Measurements from ENCODE around the gene GJB2. TPM values are rescaled to one million over a fixed set of nuclear protein-coding genes. Genes with fewer than 3 reads are reported as not detected.

The GJB2 gene
- total RNA-seq, 2 experiments from 2014 or later, result 0.19 to 0.25 TPM

- H3K27me3 Mint-ChIP-seq, result peaks cover 56% of the 10 kb centered on the region
- peak; percentile 31 for ATAC-seq (ENCODE audit: poor library complexity)
- TF ChIP-seq, protein P1, sequence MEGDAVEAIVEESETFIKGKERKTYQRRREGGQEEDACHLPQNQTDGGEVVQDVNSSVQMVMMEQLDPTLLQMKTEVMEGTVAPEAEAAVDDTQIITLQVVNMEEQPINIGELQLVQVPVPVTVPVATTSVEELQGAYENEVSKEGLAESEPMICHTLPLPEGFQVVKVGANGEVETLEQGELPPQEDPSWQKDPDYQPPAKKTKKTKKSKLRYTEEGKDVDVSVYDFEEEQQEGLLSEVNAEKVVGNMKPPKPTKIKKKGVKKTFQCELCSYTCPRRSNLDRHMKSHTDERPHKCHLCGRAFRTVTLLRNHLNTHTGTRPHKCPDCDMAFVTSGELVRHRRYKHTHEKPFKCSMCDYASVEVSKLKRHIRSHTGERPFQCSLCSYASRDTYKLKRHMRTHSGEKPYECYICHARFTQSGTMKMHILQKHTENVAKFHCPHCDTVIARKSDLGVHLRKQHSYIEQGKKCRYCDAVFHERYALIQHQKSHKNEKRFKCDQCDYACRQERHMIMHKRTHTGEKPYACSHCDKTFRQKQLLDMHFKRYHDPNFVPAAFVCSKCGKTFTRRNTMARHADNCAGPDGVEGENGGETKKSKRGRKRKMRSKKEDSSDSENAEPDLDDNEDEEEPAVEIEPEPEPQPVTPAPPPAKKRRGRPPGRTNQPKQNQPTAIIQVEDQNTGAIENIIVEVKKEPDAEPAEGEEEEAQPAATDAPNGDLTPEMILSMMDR (IDR thresholded peaks at IDR 0.05), result no peak
- DNase-seq, result peak in 3 of 14 experiments; percentile 17 to 44 (median 38)
- POLR2A ChIA-PET, result interaction anchor here (1.1 kb wide), 1 partner anchor 282 kb away, joined by 5 read pairs; no protein-coding TSS in a partner anchor
- Histone ChIP-seq H3K4me3 (ENCODE audit: low read length) (peak overlapping the region; percentile 47), H3K27ac (ENCODE audit: low read depth in 1 of 2, low read length in 2 of 2) (no peak overlapping the region), H3K36me3 (ENCODE audit: insufficient read depth, low read length) (no peaks in the 10 kb centered on the region), H3K4me1 (ENCODE audit: insufficient read depth, low read length) (peaks cover 28% of the 10 kb centered on the region), H3K9me3 (ENCODE audit: control insufficient read depth in 1 of 2, insufficient read depth in 1 of 2, low read length in 2 of 2) (peaks cover 0 to 17% of the 10 kb centered on the region in 2 experiments), H3K27me3 (ENCODE audit: control insufficient read depth in 1 of 2, insufficient read depth in 2 of 2, low read length in 2 of 2) (peaks cover 47 to 66% of the 10 kb centered on the region in 2 experiments)
- H3K9me3 Mint-ChIP-seq, result no peaks in the 10 kb centered on the region
- no peaks in the 10 kb centered on the region for H3K36me3 Mint-ChIP-seq (ENCODE audit: low read depth)
- intact Hi-C loops (cut with DNase I, micrococcal nuclease), result loop anchor here (5.0 to 10.0 kb wide), 4 partner anchors 511 to 733 kb away; partner anchors contain the start of gene IL17D (in 1 of the 2)
- H3K4me1 Mint-ChIP-seq (ENCODE audit: low read depth), result peaks cover 25% of the 10 kb centered on the region
- peak overlapping the region; percentile 79 for H3K4me3 Mint-ChIP-seq
- CTCF ChIA-PET, result no interaction called here
- H3K27ac Mint-ChIP-seq, result no peak overlapping the region
These were observed 1.3 kb upstream of the GJB2 start for GRCh38 chr13:20193907-20194631.

DNA sequence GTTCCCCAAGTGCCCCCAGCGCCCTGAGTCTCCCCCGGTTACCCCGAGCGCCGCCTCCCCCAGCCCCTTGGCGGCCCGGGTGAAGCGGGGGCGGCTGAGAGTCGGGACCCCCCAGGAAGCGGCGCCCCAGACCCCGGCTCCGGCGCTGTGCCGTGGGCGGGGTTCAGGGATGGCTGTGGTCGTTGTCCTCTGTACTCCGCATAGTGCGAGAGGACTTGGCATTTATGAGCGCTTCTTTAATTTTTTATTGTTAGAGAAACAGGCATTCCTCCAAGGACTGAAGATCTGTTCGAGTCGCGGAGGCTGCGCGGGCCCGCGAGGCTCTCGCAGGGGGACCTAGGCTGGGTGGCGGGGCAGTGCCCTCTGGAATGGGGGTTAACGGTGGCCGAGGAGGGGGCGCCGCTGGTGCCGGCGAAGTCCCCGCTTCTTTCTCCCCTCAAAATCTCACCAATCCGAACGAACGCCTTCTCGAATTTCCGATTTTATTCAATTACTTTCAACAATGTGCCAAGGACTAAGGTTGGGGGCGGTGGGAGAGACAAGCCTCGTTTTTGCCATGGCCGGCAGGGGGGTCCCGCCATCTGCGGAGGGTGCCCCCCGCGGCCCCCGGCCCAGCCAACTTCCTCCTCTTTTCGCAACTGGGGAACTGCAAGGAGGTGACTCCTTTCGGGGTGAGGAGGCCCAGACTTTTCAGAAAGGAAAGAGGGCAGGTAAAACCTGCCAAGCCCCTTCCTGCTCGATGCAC lies 596 bp upstream of the GJB2 start:
- POLR2A ChIA-PET, result no interaction called here
- peaks cover 25% of the 10 kb centered on the region for H3K4me1 Mint-ChIP-seq (ENCODE audit: low read depth)
- Histone ChIP-seq H3K9me3 (ENCODE audit: control insufficient read depth in 1 of 2, insufficient read depth in 1 of 2, low read length in 2 of 2) (peaks cover 0 to 17% of the 10 kb centered on the region in 2 experiments), H3K4me3 (ENCODE audit: low read length) (peak overlapping the region; percentile 47), H3K27ac (ENCODE audit: low read depth in 1 of 2, low read length in 2 of 2) (no peak overlapping the region), H3K36me3 (ENCODE audit: insufficient read depth, low read length) (no peaks in the 10 kb centered on the region), H3K4me1 (ENCODE audit: insufficient read depth, low read length) (peaks cover 28% of the 10 kb centered on the region), H3K27me3 (ENCODE audit: control insufficient read depth in 1 of 2, insufficient read depth in 2 of 2, low read length in 2 of 2) (peaks cover 47 to 66% of the 10 kb centered on the region in 2 experiments)
- no peak overlapping the region for H3K27ac Mint-ChIP-seq
- H3K27me3 Mint-ChIP-seq, result peaks cover 56% of the 10 kb centered on the region
- intact Hi-C loops (cut with DNase I, micrococcal nuclease), result loop anchor here (5.0 to 10.0 kb wide), 4 partner anchors 511 to 734 kb away; partner anchors contain the start of gene IL17D (in 1 of the 2)
- TF ChIP-seq, protein P1 (IDR thresholded peaks at IDR 0.05), result no peak
- H3K4me3 Mint-ChIP-seq, result peak overlapping the region; percentile 79
- CTCF ChIA-PET, result no interaction called here
- H3K9me3 Mint-ChIP-seq, result no peaks in the 10 kb centered on the region
- peak; percentile 21 for ATAC-seq (ENCODE audit: poor library complexity)
- peak in 1 of 14 experiments; percentile 19 for DNase-seq
- no peaks in the 10 kb centered on the region for H3K36me3 Mint-ChIP-seq (ENCODE audit: low read depth)

DNA sequence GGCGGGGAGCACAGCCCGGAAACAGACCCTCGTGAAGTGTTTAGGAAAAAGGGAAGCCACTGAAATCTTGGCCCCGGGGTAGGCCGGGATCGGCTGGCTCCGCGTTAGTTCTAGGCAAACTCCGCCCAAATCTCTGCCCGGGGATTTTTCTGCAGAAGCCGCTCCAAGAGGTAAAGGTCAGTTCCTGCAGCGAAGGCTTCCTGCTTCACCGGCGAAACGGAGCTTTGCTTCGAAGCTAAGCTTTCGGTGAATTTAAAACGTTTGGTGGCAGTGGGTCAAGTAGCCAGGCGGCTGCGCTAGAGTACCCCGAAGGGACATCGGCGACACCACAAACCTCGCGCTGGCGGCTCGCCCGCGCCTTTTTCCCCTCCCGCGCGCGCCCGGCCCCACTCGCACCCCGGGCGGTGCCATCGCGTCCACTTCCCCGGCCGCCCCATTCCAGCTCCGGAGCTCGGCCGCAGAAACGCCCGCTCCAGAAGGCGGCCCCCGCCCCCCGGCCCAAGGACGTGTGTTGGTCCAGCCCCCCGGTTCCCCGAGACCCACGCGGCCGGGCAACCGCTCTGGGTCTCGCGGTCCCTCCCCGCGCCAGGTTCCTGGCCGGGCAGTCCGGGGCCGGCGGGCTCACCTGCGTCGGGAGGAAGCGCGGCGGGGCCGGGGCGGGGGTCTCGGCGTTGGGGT lies 441 bp downstream of the GJB2 start:
- H3K4me1 Mint-ChIP-seq (ENCODE audit: low read depth), result peaks cover 25% of the 10 kb centered on the region
- intact Hi-C loops (cut with DNase I, micrococcal nuclease), result loop anchor here (5.0 to 10.0 kb wide), 4 partner anchors 513 to 735 kb away; partner anchors contain the start of gene IL17D (in 1 of the 2)

More for the DNA sequence above, 441 bp downstream of the GJB2 start:
- ATAC-seq (ENCODE audit: poor library complexity) (no peak), DNase-seq (peak in 3 of 14 experiments; percentile 11 to 40 (median 38))
- Histone ChIP-seq H3K36me3 (ENCODE audit: insufficient read depth, low read length) (no peaks in the 10 kb centered on the region), H3K9me3 (ENCODE audit: control insufficient read depth in 1 of 2, insufficient read depth in 1 of 2, low read length in 2 of 2) (peaks cover 0 to 17% of the 10 kb centered on the region in 2 experiments), H3K4me1 (ENCODE audit: insufficient read depth, low read length) (peaks cover 28% of the 10 kb centered on the region), H3K4me3 (ENCODE audit: low read length) (peak overlapping the region; percentile 44), H3K27ac (ENCODE audit: low read depth in 1 of 2, low read length in 2 of 2) (no peak overlapping the region), H3K27me3 (ENCODE audit: control insufficient read depth in 1 of 2, insufficient read depth in 2 of 2, low read length in 2 of 2) (peaks cover 47 to 66% of the 10 kb centered on the region in 2 experiments)
- Mint-ChIP-seq H3K27me3 (peaks cover 56% of the 10 kb centered on the region), H3K9me3 (no peaks in the 10 kb centered on the region), H3K27ac (no peak overlapping the region), H3K4me3 (peak overlapping the region; percentile 75), H3K36me3 (ENCODE audit: low read depth) (no peaks in the 10 kb centered on the region)
- POLR2A ChIA-PET, result interaction anchor here (0.8 to 1.7 kb wide), 2 partner anchors 9 to 284 kb away, joined by 3 to 7 read pairs; no protein-coding TSS in a partner anchor
- CTCF ChIA-PET, result no interaction called here
- TF ChIP-seq, protein P1 (IDR thresholded peaks at IDR 0.05), result no peak
